GF-D8 (cell line): ENCODE results near the gene MIPOL1.
"Not testable (repeated sequence)": the region's sequence is repeated elsewhere in the genome, so short reads cannot be mapped to it uniquely, and the experiment has no call there.

ENCODE experiments used
- DNase-seq: peaks from one replicate; lab custom pipeline; 2025; lab: John Stamatoyannopoulos, UW

The MIPOL1 gene, protein sequence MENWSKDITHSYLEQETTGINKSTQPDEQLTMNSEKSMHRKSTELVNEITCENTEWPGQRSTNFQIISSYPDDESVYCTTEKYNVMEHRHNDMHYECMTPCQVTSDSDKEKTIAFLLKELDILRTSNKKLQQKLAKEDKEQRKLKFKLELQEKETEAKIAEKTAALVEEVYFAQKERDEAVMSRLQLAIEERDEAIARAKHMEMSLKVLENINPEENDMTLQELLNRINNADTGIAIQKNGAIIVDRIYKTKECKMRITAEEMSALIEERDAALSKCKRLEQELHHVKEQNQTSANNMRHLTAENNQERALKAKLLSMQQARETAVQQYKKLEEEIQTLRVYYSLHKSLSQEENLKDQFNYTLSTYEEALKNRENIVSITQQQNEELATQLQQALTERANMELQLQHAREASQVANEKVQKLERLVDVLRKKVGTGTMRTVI

DNA sequence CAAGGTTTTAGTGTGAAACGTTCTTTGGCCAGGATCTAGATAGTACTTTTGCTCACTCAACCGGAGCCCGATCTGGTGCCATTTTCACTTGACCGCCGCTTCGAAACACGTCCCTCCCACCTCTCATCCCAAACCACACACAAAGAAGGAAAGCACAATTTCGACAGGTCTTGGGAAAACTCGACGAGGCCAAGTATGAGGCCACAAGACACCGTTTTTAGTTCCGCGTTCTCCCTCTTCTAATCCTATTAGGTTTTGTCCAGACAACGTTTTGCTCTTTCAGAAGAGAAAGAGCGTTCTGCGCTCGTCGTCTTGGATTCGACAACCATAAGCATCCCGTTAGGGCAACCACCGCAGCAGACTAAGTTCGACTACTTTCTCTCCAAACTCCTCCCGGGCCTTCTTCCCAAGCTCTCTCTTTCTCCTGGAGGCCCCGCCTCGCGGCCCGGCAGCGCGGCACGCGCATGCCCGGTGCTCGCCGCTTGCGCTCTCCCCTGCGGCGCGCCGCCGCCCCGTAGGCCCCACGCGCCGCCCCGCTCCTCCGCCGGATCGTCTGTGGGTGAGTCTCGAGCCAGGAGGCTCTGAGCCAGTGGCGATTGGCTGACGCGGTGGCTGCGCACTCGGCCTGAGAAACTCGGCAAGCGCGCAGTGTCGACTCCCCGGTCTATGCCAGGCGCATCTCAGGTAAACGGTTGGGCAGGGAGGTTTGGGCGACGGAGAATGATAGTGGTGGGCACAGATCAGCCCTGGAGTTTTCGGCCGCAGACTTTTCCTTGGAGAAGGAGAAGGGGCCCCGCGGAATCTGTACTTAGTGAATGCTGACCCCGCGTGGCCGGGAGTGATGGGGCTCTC is at the start of gene MIPOL1:
Gene MIPOL1 (plus strand): TSS at position 517 of the 852 bp plus-strand sequence. CDS start 49,952 bp downstream, outside the sequence.
- no peak for DNase-seq

DNA sequence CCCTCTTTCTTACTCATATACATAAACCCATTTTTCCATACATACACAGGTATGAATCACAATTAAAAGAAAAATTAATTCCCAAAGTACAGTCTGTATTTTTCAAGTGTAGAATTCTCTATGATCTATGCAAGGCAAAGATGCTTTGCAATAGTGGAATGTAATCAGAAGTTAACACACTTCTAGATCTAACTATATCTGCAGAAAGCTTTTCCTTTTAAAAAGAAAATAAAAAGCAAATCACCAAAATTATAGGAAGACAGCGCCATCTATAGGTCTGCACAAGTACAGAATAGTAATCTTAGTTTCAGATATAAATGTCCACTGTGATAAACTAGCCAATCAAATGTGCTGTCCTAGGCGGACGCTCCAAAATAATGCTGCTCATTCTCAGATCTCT is 47.3 kb upstream of the MIPOL1 start:
- DNase-seq: no peak

DNA sequence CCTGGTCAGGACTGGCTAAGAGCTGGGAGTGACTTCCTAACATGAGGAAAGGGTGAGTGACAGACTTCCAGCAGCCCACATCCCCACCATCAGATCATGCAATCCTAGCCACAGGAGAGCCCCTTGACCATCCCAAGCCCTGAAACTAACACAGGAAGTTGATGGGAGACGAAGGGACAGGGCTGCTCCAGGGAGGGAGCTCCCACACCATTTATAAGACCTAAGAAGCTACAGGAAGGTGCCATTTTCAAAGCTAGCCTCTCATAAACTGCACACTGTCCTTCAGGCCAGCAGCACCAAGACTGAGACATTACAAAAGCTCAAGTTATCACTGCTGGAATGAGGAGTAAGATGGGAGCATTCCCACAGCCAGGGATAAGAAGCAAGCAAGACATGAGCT is 44.7 kb upstream of the MIPOL1 start:
- DNase-seq: no peak

DNA sequence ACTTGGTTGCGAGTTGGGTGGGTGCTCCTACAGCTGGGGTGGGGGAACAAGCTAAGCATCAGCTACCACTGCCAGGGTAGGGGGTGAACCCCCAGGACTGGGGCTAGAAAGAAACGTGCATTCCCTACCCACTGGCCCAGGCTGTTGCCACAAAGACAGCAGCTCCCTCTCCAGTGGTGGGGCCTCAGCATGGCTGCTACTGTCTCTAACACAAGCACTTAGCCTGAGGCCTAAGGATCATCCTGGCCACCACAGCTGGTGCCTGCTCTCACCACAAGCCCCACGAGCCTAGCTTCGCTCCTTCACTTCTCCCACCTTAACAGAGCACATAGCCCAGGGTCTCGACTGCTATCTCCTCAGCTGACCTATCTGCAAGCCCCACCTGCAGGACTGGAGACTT is 44.3 kb upstream of the MIPOL1 start:
- DNase-seq: no peak

DNA sequence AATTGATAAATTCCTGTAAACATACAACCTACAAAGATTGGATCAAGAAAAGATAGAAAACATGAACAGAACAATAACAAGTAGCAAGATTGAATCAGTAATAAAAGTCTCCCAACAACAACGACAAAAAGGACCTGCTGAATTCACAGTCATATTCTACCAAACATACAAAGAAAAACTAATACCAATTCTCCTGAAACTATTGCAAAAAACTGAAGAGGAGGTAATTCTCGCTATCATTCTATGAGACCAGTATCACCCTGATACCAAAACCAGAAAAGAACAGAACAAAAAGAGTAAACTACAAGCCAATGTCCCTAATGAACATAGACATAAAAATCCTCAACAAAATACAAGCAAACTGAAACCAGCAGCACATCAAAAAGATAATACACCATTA is 39.8 kb upstream of the MIPOL1 start:
- no peak for DNase-seq

DNA sequence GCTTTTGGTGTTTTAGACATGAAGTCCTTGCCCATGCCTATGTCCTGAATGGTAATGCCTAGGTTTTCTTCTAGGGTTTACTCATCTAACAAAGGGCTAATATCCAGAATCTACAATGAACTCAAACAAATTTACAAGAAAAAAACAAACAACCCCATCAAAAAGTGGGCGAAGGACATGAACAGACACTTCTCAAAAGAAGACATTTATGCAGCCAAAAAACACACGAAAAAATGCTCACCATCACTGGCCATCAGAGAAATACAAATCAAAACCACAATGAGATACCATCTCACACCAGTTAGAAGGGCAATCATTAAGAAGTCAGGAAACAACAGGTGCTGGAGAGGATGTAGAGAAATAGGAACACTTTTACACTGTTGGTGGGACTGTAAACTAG is 35.4 kb upstream of the MIPOL1 start:
- DNase-seq: not testable (repeated sequence)

DNA sequence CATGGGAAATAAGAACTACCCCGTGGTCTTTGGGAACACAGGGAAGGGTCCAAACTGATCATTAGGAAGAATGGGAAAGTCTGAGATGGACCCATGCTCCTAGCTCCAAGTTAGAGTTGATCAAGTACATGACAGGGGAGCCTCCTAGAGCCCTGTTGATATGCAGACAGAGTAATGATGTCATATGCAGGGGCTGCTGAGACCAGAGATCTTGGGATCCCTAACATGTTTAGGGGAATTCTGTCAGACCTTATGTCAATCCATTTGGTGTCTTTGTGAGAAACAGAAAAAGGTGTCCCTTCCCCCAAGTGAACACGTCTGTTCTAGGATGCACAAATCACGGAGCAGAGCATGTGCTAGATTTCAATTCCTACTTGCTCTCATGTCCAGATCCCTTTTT is 31.9 kb upstream of the MIPOL1 start:
- DNase-seq: no peak

DNA sequence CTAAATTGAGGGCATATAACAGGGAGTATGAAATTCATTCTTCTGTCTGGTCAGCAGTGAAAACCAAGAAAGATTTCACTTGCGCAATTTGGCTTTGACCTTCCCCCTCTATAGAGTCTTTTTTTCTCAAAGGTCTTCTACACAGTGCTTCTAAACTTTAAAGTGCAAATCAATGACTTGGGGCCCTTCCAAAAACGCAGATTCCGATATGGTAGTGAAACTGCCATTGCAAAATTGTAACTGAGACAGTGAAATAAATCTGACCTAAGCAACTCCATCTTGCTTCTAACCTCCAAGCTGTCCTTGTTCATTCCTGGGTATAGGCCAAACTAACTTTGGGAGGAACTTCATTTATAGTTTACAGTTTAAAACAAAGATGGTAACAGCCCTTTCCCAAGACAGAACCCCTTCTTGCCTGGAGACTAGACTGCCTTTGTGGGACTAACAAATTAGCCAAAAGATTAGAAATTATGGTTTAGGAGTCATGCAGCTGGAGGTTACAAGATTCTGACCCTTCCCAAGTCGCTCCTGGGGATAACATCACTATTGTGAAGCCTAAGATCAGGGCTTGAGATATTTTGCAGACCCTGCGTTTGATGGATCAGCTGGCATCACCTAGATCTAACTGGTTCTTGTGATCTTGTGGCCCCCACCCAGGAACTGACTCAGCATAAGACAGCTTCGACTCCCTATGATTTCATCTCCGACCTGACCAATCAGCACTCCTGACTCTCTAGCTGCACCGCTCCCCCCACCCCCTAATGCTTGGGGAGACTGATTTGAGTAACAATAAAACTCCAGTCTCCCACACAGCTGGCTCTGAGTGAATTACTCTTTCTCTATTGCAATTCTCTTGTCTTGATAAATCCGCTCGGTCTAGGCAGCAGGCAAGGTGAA is 30.3 kb upstream of the MIPOL1 start:
- DNase-seq: no peak

DNA sequence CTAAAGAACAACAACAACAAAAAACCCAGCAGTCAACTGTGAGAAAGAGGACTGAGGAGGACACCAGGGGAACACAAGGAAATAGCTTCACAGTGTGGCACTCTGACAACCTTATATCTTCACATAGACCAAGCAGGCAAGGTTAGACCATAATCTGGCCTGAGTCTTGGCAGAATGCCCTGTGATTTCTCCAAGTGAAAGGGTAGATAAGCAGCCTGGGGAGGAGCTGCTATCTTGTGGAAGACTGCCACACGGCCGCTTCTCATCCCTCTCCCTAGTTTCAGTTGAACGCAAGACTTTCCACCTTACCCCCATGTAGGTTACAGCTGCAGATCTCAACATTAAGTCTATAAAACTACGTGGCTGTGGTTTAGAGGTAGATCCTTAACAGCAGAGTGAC is 29.0 kb upstream of the MIPOL1 start:
- DNase-seq: no peak

DNA sequence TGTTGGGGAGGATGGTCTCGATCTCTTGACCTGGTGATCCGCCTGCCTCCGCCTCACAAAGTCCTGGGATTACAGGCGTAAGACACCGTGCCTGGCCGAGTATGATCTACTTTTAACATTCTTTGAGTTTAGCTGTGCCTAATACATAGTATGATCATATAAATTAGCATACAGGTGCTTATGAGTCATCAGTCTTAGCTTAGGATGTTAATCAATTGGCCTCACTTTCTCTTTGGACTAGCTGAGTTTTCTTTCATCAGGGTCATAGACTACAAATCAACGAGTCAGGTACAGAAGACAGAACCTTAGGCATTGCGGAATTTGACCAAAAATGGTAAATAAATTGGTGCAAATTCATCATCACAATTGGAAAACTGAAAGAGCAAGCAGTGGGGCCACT is 27.5 kb upstream of the MIPOL1 start:
- DNase-seq: no peak

DNA sequence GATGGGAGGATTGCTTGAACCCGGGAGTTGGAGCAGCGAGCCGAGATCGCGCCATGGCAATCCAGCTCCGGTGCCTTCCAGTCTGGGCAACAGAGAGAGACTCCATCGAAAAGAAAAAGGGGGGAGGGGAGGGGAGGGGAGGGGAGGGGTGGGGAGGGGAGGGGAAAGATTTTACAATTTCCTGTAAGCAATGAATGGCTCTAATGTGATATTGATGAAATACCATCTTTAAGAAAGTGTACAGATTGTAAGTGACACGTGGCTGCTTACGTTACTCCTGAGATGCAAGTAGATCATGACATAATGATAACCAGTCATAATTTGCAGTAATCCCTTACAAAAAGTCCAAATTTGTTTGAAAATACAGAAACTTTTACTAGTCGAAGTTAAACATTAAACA is 26.7 kb upstream of the MIPOL1 start:
- no peak for DNase-seq

DNA sequence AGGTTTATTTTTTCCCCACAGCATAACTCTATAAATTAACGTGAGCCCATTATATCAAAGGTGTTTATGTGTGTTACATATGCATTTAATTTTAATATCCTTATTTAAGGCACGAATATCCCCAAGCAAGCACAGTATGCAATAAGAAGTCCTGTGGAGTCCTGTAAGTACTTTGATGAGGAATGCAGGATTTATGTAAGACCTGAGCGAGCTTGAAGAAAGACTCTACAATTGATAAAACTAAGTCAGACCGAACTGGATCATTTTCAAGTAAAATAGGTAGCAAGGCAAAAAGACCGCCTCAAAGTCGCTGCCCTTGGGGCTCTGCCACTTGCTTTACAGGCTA is 26.1 kb upstream of the MIPOL1 start:
- no peak for DNase-seq

DNA sequence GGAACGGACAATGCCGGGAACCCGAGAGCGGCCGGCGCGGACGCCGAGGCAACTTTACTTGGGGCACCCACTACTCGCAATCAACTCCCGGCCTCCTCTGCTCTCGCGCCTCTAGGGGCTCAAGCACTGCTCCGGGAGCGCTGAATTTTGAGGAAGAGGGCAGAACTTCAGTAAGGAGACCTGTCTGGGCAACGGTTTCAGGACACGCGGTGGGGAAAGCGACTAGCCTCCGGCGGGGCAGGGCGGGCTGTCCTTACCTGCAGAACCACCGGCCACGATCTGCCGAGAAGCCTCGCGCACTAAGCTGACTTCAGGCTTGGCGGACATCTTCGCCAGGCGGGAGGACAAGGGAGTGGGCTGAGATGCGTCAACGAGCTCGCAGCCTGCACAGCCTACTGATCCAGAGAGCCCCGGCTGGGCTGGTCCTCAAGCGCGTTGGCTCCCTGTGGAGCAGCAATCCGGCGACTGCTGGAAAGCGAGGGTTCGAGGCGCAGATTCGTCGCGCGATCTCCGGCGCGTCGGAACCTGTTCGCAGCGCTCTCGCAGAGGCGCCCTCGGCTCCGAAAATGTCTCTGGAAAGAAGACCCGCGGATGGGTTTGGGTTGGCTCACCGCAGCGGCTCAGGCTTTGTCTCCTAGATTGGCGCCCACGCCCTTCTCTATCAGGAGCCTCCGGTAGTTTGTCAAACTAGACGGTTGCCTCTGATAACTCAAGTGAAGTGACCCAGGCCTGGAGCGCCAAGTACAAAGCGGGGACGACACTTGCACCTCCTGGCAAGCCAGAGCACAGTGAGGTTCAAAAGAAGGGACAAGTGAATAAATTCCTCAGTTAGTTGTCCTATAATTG is 25.5 kb upstream of the MIPOL1 start, which contains the start of gene SLC25A21:
Gene SLC25A21 (minus strand): TSS at position 583 of the 846 bp plus-strand sequence.
- DNase-seq: no peak

DNA sequence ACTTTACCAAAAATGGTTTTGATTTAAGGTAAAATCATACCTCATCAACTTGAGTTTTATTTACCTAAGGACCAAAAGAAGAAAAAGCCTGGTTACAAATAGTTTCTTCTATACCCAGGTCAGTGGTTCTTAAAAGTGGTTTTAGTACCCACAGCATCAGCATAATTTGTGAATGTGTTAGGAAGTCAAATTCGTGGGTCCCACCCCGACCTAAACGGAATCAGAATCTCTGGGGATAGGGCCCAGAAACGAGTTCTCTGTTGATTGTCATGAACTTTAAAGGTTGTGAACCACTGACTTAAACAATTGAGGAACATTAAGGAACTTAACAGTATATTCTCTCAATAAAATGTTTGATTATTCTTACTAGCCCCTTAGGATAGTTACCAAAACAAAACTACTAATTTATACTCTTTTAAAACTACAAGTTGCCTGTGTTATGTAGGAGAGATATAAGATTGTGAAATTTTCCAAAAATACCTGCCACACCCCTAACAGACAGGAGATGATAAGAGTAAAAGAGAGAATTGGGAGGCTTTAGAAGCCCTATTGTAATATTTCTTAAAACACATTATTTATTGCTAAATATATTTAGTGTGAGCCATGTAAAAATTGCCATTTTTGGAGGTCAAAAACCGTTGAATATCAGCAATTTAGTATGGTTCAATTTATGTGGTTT is 24.7 kb upstream of the MIPOL1 start:
- DNase-seq: no peak

DNA sequence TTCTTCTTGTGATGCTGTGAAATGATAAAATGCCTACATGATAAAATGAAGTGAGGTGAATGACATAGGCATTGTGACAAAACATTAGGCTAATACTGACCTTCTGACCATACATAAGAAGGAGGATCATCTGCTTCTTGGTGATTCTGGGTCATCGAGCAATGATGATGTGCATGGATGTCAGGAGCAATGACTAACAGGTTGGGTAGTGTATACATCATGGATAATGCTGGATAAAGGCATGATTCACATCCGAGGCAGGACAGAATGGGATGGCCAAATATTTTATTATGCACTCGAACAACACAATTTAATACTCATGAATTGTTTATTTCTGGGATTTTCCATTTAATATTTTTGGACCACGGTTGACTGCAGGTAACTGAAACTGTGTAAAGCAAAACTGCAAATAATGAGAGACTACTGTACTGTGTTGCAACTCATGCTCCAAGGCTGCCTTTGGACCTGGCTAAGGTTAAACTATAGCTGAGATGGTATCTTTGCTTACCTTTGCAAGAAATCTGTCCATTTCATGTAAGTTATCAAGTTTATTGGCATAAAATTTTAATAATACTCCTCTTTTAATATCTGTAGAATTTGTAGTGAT is 17.7 kb upstream of the MIPOL1 start:
- DNase-seq: no peak

DNA sequence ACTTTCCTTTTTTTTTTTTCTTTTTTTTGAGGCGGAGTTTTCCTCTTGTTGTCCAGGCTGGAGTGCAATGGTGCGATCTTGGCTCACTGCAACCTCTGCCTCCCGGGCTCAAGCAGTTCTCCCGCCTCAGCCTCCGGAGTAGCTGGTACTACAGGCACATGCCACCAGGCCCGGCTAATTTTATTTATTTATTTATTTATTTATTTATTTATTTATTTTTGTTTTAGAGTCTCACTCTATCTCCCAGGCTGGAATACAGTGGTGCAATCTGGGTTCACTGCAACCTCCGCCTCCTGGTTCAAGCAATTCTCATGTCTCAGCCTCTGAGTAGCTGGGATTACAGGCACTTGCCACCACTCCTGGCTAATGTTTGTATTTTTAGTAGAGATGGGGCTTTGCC is 16.9 kb upstream of the MIPOL1 start:
- DNase-seq: not testable (repeated sequence)

DNA sequence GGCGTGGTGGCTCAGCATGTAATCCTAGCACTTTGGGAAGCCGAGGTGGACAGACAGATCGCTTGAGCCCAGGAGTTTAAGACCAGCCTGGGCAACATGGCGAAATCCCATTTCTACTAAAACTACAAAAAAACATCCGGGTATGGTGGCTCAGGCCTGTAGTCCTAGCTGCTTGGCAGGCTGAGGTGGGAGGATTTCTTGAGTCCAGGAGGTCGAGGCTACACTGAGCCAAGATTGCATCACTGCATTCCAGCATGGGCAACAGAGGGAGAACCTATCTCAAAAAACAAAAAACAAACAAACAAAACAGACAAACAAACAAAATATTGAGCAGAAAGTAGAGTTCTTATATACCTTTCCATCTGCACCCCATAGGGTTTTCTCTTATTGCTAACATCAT is 16.3 kb upstream of the MIPOL1 start:
- DNase-seq: no peak

DNA sequence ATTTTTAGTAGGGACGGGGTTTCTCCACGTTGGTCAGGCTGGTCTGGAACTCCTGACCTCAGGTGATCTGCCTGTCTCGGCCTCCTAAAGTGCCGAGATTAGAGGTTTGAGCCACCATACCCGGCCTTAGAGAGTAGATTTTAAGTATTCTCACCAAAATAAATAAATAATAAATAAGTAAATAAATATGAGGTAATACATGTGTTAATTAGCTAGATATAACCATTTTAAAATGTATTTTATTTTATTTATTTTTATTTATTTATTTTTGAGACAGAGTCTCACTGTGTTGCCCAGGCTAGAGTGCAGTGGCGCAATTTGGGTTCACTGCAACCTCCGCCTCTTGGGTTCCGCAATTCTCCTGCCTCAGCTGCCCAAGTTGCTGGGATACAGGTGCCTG is 13.2 kb upstream of the MIPOL1 start:
- not testable (repeated sequence) for DNase-seq

DNA sequence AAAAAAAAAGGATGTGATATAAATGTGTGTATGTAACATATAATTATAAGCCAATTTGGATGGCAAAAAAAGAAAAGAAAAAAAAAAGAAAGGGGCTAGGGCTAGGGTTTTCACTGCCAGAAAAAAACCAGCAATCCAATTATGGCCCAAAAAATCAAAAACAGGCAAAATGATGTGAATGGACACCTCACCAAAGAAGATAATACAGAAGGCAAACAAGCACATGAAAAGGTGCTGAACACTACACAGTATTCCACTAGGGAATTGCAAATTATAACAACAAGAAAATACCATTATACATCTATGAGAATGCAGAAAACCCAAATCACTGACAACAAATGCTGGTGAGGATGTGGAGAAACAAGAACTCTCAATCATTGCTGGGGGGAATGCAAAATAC is 12.1 kb upstream of the MIPOL1 start:
- DNase-seq: no peak

DNA sequence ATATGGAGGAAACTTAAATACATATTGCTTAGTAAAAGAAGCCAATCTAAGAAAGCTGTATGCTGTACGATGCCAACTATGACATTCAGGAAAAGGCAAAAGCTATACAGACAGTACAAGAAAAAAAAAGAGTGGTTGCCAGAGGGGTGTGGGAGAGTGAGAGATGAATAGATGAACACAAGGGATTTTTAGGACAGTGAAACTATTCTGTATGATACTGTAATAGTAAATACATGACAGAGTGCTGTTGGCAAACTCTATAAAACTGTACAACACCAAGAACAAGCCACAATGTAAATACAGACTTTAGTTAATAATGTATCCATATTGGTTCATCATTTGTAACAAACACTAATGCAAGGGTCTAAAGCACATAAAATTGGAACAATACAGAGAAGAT is 10.9 kb upstream of the MIPOL1 start:
- no peak for DNase-seq
